ENCODE measurements around the gene SNX13. TPM values are rescaled to one million over a fixed set of nuclear protein-coding genes. Genes with fewer than 3 reads are reported as not detected.

Gene SNX13
- total RNA-seq, 1 experiment from 2014 or later = 29.0 TPM

DNA sequence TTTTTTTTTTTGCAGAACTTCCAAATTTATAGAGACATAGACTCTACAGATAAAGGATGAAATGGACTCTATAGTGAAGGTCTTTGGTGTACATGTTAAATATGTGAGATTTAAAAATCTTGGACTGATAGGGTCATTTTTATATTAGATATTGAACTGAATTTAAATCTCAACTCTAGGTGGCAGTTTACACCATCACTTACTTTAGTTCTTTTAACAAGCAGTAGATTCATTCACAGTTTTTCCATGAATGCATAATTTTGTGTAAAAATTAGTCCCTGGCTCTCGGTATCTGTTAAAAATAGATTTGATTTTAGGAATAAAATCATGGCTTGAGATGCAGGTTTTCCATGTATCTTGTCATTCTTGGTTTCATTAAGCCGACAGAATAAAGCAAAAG is 31.1 kb upstream of the SNX13 start:
- Histone ChIP-seq H4K20me1 (ENCODE audit: control insufficient read depth, insufficient read depth, insufficient read length) (no peaks in the 10 kb centered on the region), H2BK5ac (ENCODE audit: insufficient read length, low read length) (no peak overlapping the region), H2AK5ac (ENCODE audit: insufficient read length, low read length) (no peak overlapping the region), H3K23me2 (ENCODE audit: insufficient read length, low read depth, low read length, poor library complexity, severe bottlenecking) (no peaks in the 10 kb centered on the region), H3K79me2 (ENCODE audit: insufficient read depth, low read length) (no peaks in the 10 kb centered on the region), H3K4me1 (ENCODE audit: insufficient read depth, low read length) (no peaks in the 10 kb centered on the region), H3K56ac (ENCODE audit: insufficient read length, low read depth, low read length) (no peak overlapping the region), H2BK15ac (ENCODE audit: low read depth, low read length) (no peak overlapping the region), H3K4ac (ENCODE audit: low read depth, low read length) (no peak overlapping the region), H2BK12ac (ENCODE audit: insufficient read length, low read depth, low read length) (no peak overlapping the region), H3K18ac (ENCODE audit: insufficient read length, low read depth, low read length) (no peak overlapping the region), H2AFZ (ENCODE audit: low read length) (no peak overlapping the region), H3K79me1 (ENCODE audit: insufficient read depth, low read depth, low read length, poor library complexity, severe bottlenecking) (no peaks in the 10 kb centered on the region), H3K9ac (ENCODE audit: extremely low read depth, insufficient read length, low read length) (no peak overlapping the region), H3K4me2 (ENCODE audit: insufficient read depth, insufficient read length, low read length) (no peak overlapping the region), H2BK20ac (ENCODE audit: low read depth, low read length, poor library complexity, severe bottlenecking) (no peak overlapping the region), H4K8ac (replicated peaks; ENCODE audit: insufficient read length, low read depth, low read length) (no peak overlapping the region), H3T11ph (ENCODE audit: low read length) (no peak overlapping the region), H3K27ac (ENCODE audit: insufficient read length, low read depth, low read length) (no peak overlapping the region), H3K27me3 (ENCODE audit: insufficient read depth, low read length) (no peaks in the 10 kb centered on the region), H2BK120ac (ENCODE audit: low read depth, low read length, poor library complexity, severe bottlenecking) (no peak overlapping the region), H3K23ac (ENCODE audit: insufficient read length, low read depth, low read length) (no peak overlapping the region), H3K9me3 (ENCODE audit: control insufficient read depth, low read depth, low read length) (no peaks in the 10 kb centered on the region), H4K91ac (ENCODE audit: insufficient read length, low read depth, low read length) (no peak overlapping the region), H4K5ac (ENCODE audit: insufficient read length, low read depth, low read length) (no peak overlapping the region), H3K14ac (ENCODE audit: insufficient read depth, low read length) (no peak overlapping the region)
- Mint-ChIP-seq H3K9me3 (no peaks in the 10 kb centered on the region), H3K27ac (no peak overlapping the region), H3K4me1 (no peaks in the 10 kb centered on the region), H3K4me3 (no peak overlapping the region), H3K36me3 (ENCODE audit: insufficient read depth in 1 of 3, low read depth in 3 of 3) (no peaks in the 10 kb centered on the region), H3K27me3 (ENCODE audit: low read depth) (no peaks in the 10 kb centered on the region)
- no CpG with 5 or more reads among the region's 2 CpGs for WGBS (ENCODE audit: extremely low coverage, insufficient read length, low lambda C conversion rate)
- no peak for TF ChIP-seq CTCF (conservative IDR thresholded peaks at IDR 0.05)
- no peak for DNase-seq
